AG10803 (cell line): Measurements from ENCODE around the gene SSR3.
A peak's percentile ranks its signal among the peaks of the same experiment; 100 is the strongest.
"Not testable (repeated sequence)": the region's sequence is repeated elsewhere in the genome, so short reads cannot be mapped to it uniquely, and the experiment has no call there.

Source experiments
- DNase-seq: peaks from one replicate; pipeline ENCODE4 v3.0.0; 2010; ENCODE audit warnings: low read depth
- H3K4me3 ChIP-seq: 2 replicates; pipeline ENCODE4 v1.5.1; 2011; ENCODE audit warnings: mild to moderate bottlenecking, low read length, control low read depth
- CTCF ChIP-seq: conservative IDR thresholded peaks from 2 replicates; pipeline ENCODE4 v1.5.1; 2011; ENCODE audit warnings: mild to moderate bottlenecking, low read length, control low read depth, inconsistent platforms

The SSR3 gene

GRCh38 chr3:156576051-156576450 lies 21.1 kb upstream of the SSR3 start:
- no peak overlapping the region for H3K4me3 ChIP-seq
- no peak for TF ChIP-seq CTCF
- no peak for DNase-seq

- TF ChIP-seq CTCF: no peak
- no peak for DNase-seq
- H3K4me3 ChIP-seq: no peak overlapping the region
Measured at GRCh38 chr3:156575641-156576040, 20.7 kb upstream of the SSR3 start.

GRCh38 chr3:156569881-156570280 lies 15.0 kb upstream of the SSR3 start:
- DNase-seq: not testable (repeated sequence)

GRCh38 chr3:156569016-156569415 lies 14.1 kb upstream of the SSR3 start:
- not testable (repeated sequence) for H3K4me3 ChIP-seq, DNase-seq

More at GRCh38 chr3:156569881-156570280, 15.0 kb upstream of the SSR3 start:
- not testable (repeated sequence) for H3K4me3 ChIP-seq

GRCh38 chr3:156563900-156564682 lies 9.2 kb upstream of the SSR3 start:
- no peak for TF ChIP-seq CTCF
- DNase-seq: peak; percentile 9
- H3K4me3 ChIP-seq: no peak overlapping the region

- not testable (repeated sequence) for DNase-seq, H3K4me3 ChIP-seq
Measured at GRCh38 chr3:156562486-156562885, 7.6 kb upstream of the SSR3 start.

- no peak overlapping the region for H3K4me3 ChIP-seq
- DNase-seq: no peak
- TF ChIP-seq CTCF: no peak
Measured at GRCh38 chr3:156561533-156561932, 6.6 kb upstream of the SSR3 start.

GRCh38 chr3:156559321-156559720 lies 4.4 kb upstream of the SSR3 start:
- no peak overlapping the region for H3K4me3 ChIP-seq

More at GRCh38 chr3:156559321-156559720, 4.4 kb upstream of the SSR3 start:
- DNase-seq: no peak
- no peak for TF ChIP-seq CTCF
